ENCODE results near the gene PLCB3.

The PLCB3 gene

DNA sequence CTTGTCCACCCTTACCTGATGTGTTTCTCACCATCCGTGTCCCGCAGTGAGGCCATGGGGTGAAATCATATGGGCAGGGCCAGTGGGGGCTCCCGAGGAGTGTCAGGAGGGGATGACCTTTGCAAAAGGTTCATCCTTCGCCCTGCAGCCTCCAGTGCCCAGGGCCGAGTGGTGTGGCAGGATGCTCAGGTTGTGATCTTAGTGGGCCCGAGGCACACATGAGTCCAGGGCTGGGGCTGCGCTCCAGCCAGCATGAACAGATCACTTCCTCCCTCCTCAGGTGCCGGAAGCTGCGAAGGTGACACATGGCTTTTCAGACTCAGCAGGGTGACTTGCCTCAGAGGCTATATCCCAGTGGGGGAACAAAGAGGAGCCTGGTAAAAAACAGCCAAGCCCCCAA is 13.3 kb upstream of the PLCB3 start:
- TF ChIP-seq, protein P1, sequence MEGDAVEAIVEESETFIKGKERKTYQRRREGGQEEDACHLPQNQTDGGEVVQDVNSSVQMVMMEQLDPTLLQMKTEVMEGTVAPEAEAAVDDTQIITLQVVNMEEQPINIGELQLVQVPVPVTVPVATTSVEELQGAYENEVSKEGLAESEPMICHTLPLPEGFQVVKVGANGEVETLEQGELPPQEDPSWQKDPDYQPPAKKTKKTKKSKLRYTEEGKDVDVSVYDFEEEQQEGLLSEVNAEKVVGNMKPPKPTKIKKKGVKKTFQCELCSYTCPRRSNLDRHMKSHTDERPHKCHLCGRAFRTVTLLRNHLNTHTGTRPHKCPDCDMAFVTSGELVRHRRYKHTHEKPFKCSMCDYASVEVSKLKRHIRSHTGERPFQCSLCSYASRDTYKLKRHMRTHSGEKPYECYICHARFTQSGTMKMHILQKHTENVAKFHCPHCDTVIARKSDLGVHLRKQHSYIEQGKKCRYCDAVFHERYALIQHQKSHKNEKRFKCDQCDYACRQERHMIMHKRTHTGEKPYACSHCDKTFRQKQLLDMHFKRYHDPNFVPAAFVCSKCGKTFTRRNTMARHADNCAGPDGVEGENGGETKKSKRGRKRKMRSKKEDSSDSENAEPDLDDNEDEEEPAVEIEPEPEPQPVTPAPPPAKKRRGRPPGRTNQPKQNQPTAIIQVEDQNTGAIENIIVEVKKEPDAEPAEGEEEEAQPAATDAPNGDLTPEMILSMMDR (IDR thresholded peaks at IDR 0.05; ENCODE audit: low read depth, low read length): no peak

DNA sequence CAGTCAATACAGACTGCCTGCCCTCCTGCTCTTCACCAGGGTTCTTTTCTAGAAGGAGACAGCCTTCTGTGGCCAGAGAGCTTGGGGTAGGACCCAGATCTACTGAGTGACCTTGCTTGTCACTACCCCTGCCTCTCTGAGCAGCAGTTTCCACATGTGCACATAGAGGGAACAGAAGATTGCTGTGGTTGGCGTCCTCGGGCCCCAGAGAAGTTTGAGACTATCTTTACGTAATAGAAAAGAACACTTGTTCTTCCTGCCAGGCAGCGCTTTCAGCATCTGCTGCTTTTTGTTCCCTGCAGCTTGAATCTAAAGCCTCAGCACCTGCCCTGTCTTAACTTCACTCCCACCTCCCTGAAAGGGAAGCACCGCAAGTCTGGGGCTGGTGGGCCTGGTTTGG is 12.3 kb upstream of the PLCB3 start:
- TF ChIP-seq, protein P1 (IDR thresholded peaks at IDR 0.05; ENCODE audit: low read depth, low read length): no peak
- no peak for DNase-seq (ENCODE audit: extremely low read depth, low read depth)

More for the DNA sequence above, 13.3 kb upstream of the PLCB3 start:
- DNase-seq (ENCODE audit: extremely low read depth, low read depth): no peak

DNA sequence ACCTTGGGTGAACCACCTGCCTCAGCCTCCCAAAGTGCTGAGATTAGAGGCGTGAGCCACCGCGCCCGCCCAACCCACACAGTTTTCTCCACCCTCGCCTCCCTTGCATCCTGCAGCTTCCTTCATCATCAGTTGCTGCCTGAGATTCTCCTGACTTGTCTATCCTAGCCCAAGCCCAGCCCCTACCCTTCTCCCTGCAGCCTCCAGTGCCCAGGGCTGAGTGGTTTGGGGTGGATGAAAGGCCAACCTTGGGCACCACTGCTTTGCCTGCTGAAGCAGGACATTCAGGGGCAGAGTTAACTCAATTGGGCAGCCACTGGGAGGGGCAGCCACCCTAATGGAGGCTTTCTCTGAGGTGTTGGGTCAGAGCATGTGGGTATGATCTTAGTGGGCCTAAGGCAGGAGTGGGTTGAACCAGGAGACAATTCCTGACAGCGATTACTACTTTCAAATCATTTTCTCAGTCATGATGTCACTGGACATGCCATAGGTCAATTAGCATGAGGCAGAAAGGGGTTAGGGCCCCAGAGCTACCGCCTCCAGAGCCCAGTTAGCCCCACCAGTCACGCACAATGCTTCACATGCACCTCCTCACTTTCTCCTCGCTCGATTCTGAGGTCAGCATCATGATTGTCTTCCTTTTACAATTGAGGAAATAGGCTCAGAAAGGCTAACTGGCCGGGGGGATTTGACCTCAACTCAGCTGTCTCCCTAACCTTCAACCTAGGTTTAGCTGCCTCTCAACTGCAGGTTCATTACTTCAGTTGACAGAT is 11.5 kb upstream of the PLCB3 start:
- TF ChIP-seq, protein P1 (IDR thresholded peaks at IDR 0.05; ENCODE audit: low read depth, low read length): no peak
- no peak for DNase-seq (ENCODE audit: extremely low read depth, low read depth)

DNA sequence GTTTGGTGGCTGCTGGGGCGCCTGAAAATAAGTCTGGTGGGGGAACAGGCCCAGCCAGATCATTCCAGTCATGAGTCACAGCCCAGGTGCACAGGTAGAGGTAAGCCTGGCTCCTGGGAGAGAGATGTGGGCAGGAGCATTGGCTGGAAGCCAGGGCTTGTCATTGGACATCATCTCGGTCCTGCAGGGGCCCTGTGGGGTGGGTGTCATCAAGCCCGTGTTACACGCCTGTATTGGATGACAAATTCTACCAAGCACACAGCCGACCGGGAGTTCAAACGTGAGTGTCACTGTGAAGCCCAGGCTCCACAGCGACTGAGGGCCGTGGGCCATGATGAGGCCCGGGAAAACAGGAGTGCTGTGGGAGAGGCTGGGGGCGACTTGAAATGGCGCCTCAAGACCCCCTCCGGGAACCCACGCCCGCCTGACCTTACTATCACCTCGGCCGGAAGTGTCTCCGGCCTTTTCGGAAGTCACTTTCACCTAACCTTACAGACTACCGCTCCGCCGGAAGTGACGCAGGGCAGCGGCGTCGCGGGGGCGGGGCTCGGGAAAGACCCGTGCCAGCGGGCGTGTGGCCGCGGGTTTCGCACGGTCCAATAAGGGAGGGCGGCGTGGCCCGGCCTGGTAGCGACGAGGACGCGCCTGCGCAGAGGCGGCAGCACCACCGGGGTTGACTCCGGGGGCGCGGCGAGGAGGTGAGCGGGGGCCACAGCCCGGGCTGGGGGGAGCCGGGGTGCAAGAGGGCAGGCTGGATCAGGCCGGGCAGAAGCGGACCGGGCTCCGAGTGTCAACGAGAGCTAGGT is 10.7 kb upstream of the PLCB3 start, which contains the start of gene FKBP2:
Gene FKBP2 (plus strand): TSS at position 661 of the 806 bp plus-strand sequence. CDS start 1,293 bp downstream, outside the sequence.
- peak; percentile 94 for DNase-seq (ENCODE audit: extremely low read depth, low read depth)
- TF ChIP-seq, protein P1 (IDR thresholded peaks at IDR 0.05; ENCODE audit: low read depth, low read length): no peak

DNA sequence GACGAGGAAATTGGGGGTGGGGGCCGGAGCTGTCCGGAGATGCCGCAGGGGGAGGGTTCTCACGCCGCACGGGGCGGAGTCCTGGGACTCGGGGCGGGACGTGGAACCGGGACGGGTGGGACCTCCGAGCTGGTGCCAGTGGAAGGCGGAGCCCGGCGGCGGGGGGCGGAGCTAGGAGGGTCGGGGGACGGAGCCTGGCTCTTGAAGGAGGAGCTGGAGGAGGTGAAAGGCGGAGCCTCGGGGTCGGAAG is 10.2 kb upstream of the PLCB3 start:
- DNase-seq (ENCODE audit: extremely low read depth, low read depth): peak; percentile 99
- TF ChIP-seq, protein P1 (IDR thresholded peaks at IDR 0.05; ENCODE audit: low read depth, low read length): no peak

DNA sequence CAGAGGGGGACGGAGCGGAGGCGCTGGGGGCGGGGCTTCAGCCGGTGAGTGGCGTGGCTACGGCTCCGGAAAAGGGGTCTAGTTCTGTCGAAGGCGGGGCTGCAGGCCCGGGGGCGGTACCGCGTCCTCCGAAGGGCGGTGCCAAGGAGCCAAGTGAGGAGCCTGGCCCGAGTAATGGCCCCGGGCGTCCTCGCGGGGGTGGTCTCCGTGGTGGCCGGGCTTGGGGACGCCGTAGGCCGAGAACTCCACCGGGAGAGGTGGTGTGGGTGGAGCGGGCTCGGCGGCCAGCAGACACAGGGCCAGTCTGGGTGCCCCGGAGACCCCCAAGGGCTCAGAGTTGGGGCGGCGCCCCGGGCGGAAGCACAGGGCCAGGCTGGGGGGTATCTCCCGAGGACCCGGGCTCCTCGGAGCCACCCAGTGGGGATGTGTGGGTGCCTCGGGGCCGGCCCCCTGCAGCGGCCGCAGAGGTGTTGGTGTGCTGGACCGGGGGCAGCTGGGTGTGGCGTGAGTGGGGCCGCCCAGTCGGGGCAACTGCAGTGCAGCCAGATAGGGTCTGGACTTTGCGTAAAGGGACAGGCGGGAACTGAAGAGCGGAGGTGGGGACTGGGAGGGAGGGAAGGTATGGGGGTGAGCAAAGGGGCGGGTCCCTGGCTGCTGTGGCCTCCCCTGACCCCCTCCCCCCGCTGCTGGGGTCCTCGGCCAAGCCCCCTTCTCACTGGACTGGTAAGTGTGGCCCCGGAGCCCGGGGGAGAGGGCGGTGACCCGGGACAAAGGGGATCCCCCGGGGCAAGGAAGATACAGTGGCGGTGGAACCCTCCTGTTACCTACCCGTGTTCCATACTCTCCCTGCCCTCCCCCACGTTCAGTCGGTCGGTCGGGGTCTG is 9.6 kb upstream of the PLCB3 start:
- DNase-seq (ENCODE audit: extremely low read depth, low read depth): no peak
- TF ChIP-seq, protein P1 (IDR thresholded peaks at IDR 0.05; ENCODE audit: low read depth, low read length): no peak
